HG02970 (cell line): ENCODE measurements around the gene FHL3.
"Not testable (repeated sequence)": the region's sequence is repeated elsewhere in the genome, so short reads cannot be mapped to it uniquely, and the experiment has no call there.

Source experiments
- ATAC-seq: cut with Tn5 transposase; IDR thresholded peaks from one replicate; pipeline ENCODE4 v1.9.1; 2021; ENCODE audit warnings: mild to moderate bottlenecking, moderate library complexity, moderate number of reproducible peaks; ENCODE audit not compliant: unreplicated experiment, low FRiP score

Gene FHL3

DNA sequence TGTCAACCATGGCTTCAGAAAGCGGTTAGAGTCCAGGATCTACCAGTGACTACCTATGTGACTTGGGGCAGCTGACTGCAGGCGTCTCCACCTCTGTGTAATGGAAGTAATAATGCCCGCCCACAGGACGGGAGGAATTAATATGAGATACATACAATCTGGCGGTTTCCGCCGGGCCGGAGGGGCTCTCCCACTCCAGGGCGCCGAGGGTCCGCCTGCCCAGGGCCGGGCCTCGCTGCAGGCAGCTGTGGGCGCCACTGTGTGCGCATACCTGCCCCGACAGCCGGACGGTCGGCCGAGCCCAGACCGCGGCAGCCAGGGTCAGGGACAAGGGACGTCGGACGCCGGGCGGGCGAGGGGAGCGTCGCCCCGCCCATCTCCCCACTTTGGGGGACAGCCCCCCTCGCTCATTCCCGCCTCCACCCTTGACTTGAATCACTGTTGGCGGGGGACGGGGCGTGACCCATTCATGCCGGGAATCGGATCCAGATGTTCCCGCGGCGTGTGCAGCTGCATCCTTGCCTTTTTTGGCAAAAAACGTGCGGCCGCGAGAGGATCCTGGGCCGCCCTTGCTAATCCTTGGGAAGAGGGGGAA, 9.5 kb downstream of the FHL3 start:
- no peak for ATAC-seq

DNA sequence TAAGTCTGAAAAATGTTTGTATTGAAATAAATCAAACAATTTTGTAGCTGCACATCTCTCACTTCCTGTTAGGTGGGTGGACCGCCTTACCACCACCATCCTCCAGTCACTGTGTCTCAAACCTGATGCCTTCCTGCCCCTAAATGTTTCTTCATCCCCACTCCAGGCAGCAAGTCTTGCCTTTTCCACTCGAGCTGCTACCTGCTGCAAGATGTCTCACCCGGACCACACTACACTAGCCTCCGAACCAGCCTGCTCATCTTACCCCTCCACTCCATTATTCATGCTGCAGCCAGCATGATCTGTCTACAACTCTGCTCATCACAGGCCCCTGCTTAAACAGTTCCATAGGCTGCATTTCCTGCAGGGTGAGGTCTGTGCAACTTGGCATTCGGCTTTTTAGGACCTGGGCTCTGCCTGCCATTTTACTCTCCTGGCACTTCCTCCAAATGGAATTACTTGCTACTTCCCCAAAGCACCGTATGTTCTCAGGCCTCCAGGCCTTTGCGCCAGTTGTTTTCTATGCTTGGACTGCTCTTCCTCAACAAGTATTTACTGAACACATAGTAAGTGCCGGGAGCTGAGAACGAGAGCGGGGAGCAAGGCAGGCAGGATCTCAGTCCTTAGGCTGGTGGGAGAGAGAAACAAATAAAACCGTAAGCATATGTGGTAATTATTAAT, 10.3 kb downstream of the FHL3 start:
- ATAC-seq: no peak

DNA sequence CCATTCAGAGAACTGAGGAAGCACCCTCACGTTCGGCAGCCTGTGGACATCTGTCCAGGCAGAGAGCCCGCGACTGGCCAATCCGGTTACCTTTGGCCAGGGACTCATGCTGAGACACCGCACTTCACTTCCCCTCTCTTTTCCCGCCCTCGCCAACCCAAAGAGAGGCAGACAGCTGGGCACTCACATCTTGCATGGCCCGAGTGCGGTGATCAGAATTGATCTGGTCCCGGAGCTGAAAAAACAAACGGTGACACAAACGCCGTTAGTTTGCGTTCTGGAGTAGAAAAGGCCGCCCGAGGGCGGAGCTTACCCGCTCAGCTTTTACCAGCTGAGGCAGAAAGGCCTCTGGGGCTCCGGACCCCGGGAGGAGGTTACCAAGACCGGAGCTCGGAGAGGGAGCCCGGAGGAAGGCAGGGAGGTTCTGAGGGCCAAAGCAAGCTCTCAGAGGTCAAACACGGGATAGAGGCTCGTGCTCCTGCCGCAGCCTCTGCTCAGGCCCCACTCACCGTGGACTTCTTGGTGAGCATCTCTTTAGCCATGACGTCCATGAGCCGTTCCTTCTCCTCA, 15.9 kb downstream of the FHL3 start:
- ATAC-seq: peak; percentile 25

DNA sequence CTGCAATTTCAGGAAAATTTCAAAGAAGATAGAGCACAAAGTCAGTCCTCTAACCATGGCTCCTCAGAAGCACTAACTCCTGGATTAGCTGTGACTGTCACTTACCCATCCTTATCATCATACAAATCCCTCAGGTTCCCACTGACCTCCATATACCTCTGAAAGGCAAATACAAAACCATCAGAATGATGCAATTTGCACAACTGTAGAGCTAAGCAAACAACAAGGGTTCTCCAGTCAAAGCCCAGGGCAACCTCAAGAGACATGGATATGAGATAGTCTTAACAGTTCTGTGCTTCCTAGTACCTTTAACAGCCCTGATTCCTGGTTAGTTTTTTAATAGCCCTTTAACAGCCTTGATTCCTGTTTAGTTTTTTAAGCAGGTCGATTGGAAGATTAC, 17.6 kb downstream of the FHL3 start:
- ATAC-seq: no peak

DNA sequence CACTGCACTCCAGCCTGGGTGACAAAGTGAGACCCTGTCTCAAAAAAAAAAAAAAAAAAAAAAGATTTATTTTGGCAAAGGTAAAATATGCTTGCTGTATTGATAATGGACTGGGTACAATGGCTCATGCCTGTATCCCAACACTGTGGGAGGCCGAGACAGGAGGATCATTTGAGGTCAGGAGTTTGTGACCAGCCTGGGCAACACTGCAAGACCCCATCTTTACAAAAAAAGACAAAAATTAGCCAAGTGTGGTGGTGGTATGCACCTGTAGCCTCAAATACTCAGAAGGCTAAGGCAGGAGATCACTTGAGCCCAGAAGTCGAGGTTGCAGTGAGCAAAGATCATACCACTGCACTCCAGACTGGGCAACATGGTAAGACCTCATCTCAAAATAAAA, 21.8 kb downstream of the FHL3 start:
- no peak for ATAC-seq

DNA sequence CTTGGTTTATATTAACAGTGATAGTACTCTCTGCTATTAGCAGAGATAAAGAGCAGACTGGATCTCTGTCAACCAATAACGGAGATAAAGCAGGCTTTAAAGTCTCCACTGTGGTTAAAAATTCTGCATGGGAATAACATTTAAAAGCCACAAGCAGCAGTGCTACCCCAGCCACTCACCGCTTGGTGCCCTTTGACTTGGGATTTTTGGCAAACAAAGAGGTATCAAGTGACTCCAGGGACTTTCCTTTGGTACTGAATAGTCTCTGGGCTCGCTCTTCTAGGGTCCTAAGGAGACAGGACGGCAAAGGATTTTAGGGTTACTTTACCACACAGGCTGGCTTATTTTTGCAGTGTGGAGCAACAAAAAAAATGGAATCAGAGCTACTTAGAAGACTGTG, 26.8 kb downstream of the FHL3 start:
- ATAC-seq: no peak

DNA sequence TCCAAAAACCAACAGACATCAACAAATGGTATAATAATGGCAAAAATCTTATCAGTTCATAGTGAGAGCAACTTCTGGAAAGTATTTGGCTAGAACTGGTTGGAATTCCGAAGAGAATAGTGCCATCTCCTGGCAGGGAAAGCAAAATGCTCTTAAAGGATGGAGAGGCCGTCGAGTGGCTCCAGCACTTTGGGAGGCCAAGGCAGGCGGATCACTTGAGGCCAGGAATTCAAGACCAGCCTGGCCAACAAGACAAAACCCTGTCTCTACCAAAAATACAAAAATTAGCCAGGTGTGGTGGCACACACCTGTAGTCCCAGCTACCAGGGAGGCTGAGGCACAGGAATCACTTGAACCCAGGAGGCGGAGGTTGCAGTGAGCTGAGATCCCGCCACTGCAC, 30.2 kb downstream of the FHL3 start:
- ATAC-seq: not testable (repeated sequence)

DNA sequence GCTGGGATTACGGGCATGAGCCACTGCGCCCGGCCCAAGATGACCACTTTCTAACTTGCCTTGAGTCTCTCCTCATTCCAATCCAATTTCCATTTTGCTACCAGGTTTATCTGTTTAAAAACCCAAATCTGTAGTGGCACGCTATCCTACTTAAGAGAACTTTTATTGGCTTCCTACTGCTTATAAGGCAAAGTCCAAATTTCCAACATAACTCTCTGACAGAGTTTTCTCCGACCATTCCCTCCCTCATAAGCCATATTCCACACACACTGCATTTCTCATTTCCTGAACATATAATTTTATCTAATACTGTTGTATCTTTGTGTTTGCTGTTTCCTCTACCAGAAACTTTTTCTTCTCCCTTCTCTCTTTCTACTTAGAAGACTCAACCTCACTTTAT, 30.7 kb downstream of the FHL3 start:
- no peak for ATAC-seq

DNA sequence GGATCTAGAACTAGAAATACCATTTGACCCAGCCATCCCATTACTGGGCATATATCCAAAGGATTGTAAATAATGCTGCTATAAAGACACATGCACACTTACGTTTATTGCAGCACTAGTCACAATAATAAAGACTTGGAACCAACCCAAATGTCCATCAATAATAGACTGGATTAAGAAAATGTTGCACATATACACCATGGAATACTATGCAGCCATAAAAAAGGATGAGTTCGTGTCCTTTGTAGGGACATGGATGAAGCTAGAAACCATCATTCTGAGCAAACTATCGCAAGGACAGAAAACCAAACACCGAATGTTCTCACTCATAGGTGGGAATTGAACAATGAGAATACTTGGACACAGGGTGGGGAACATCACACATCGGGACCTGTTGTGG, 31.6 kb downstream of the FHL3 start:
- not testable (repeated sequence) for ATAC-seq

DNA sequence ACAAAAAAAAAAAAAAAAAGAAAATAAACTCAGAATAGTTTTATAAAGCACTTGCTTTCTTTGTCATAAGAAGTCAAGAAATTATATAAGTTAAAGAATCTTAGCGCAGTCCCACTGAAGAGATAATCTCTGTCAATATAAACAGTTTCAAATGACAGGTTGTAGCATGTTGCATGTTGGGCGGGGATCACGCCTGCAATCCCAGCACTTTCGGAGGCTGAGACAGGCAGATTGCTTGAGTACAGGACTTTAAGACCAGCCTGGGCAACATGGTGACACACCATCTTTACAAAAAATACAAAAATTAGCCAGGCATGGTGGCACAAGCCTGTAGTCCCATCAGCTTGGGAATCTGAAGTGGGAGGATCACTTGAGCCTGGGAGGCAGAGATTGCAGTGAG, 40.0 kb downstream of the FHL3 start:
- ATAC-seq: no peak

DNA sequence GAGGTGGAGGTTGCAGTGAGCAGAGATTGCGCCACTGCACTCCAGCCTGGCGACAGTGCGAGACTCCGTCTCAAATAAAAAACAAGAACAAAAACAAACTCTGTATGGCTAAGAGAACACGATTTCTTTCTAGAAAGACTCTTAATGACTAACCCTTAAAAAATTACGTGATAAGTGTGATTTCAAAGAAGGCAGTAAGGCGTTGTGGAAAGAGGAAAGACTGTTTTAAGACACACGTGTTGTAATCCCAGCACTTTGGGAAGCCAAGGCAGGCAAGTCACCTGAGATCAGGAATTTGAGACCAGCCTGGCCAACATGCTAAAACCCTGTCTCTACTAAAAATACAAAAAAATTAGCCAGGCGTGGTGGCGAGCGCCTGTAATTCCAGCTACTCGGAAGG, 41.2 kb downstream of the FHL3 start:
- not testable (repeated sequence) for ATAC-seq

DNA sequence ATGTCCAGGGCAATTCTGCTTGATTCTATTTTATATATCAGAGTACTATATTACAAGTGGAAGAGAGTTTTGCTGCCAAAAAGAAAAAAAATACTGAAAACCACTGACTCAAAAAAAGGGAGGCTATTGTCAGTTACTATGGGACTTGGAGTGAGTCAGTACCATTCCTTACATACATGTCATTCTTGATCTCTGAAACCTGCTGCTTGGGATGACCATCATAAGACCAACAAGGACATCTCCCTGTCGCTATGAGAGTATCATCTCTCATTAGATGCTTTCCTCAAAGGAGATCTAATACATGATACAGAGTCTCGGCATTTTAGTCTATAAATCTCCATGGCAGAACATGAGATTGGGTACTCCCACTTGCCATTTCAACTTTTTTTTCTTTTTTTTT, 46.6 kb downstream of the FHL3 start:
- no peak for ATAC-seq

DNA sequence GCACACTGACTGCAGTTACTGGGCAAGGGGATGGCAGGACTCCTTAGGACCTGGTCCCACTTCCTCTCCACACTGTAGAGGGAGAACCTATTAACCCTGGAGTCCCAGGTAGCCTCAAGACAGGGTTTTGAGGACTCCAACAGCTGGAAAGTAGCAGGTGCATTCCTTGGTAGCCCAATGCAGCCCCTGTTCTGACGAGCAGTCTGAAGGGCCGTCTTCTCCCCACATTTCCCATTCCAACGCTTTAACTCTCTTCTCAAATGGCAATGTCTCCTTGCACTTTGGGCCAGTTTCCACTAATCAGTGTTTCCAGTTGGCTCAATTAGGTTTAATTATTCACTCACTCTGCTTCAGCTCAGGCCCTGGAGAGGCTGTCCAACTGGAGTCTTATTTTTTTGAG, 49.6 kb downstream of the FHL3 start:
- no peak for ATAC-seq

DNA sequence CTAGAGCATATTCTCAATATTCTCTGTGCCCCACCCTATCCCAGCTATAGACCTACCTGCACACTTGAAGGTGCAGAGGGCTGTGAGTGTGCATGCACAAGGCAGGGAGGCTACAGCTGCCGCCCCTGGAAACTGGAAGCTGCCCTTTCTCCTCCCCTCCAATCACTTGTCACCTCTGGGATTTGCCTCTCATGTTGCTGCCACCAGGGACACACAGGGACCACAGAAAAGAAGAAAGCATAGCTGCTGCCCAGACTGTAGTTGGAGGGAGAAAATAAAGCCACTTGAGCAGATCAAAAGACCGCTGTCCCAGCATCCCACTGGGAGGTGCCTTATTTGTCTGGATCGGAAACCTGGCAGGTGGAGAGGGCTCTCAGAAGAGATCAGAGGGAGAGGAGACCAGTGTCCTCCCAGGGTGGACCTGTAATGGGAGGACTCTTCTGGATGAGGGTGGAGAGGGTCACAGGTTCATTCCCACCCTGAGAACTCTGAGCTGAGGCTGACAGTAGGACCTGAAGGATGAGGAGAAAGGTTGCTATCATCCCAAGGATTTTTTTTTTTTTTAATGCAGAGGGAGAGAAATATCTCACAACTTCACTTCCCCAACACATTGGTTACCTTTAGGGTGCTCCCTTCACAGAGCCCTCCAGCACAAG, 50.9 kb downstream of the FHL3 start:
- ATAC-seq: no peak

DNA sequence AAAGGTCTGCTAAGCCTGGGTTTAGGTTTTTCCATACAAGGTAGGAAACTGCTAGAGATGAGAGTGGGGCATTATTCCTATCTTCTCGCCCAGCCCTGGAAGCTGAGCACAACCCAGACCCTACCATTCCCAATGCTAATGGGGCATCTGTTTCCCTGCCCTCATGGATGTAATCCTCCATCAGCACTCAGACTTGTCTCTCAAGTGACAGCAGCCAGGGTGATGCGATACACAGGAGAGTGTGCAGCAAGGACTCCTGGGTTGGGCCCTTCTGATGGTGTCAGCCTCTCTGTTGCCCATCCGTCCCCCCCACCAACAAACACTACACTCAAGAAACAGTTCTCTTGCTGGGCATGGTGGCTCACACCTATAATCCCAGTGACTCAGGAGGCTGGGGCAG, 52.6 kb downstream of the FHL3 start:
- no peak for ATAC-seq

DNA sequence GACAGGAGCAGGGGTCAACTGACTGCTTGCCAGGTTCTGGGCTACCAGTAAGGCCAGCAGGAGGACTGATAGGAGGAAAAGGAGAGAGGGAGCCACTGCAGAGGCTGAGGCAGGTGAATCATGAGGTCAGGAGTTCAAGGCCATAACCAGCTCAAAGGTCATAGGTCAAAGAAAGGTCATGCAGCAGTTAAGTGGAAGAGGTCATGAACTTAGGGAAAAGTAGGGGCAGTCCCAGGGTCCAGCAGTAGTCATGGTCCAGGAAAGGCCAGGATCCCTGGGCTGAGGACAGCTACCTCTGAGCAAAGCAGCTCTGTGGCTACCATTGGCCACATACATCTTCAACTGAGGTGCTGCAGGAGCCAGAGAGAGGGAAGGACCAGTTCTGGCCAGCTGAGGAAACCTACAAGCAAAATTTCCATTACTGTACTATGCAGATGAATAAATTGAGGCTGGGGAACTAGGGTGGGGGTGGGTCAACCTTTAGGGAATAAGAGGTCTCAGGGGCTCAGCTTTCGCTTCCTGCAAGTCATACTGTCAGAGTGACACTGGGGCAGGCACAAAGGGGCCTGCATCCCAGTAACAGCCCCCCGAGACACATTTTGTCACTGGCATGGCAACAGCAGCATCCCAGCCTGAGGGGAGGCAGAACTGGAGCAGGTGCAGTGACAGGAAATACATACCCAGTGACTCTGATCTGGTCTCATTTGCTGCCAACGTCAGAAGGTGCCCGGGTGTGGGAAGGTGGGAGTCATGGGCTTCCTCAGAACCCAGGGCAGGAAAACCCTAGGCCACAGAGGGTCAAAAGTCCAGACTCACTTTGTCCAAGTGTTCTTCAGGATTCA, 53.3 kb downstream of the FHL3 start:
- no peak for ATAC-seq

DNA sequence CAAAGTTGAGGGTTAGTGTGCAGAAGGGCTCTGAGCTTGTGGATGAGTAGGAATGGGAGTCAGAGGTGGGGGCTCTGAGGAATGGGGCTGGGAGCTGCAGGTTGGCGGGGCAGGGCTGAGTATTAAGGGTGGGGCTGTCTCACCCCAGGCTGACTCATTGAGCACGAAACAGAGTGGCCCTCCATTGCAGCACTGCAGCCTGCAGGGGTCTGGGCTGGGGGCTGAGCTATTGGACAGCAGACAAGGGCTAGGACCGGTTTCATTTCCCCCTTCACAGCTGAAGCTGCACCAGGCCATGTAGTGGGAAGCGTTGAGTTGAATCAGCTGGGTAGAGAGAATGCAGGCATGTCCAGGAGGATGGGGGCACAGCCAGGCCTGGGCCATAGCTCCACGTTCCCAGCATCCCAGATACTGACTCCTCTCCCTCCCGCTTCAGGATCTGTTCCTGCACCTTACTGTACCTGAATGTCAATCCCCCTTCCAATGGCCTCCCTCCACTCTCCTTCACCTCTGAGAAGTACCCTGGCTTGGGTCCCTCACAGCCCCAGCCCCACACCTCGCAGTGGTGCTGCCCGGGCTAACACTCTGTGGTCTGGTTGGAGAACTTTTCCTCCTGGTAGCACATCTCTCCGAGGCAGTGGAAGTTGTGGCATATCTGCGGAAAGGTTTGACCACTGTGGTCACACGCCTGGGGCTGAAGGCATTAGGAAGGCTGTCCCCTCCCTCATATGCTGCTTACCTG, 54.1 kb downstream of the FHL3 start:
- no peak for ATAC-seq

DNA sequence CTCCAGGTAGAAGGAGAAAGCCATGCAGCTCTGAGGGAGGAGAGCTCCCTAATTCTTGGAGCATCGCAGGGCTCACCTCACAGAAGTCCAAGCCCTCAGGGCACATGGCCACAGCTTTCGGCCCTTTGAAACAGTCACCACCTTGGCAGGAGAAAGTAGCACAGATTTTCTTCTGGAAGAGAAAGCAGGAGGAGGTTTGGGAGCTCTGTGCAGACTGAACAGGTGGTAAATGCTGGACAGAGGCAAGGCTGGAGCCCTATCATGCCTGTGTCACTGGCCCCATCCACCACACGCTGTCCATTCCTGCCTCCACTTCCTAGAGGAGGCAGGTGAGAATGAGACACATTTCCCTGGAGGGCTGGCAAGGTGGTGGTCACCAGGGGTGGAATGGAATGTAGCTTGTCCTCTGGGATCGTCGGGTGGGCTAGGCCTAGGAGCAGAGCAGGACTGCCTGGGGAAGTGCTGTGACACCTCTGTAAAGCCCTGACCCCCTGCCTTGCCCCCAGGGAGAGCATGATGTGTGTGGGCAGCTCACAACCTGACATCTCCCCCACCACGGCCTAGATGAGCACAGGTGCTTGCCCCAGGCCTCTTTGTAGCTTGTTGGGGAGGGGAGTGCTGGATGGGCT, 55.7 kb downstream of the FHL3 start:
- ATAC-seq: no peak

DNA sequence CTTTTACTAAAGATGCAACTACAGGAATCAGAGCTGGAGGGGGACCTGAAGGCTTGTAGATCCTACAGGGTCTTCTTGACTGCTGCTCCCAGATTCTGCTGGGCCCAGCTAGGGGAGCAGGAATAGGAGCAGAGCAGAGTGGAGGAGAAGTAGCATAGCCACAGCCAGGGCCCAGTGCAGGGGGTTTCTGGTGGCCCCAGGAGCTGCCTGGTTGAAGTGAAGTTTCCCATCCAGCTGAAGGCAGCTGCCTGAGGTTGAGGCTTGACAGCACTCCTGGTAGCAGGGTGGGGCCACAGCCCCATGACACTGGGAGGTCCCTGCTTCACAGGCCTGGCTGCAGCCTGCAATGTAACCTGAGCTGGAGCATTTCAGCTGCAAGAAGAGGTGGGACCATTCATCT, 56.5 kb downstream of the FHL3 start:
- no peak for ATAC-seq

DNA sequence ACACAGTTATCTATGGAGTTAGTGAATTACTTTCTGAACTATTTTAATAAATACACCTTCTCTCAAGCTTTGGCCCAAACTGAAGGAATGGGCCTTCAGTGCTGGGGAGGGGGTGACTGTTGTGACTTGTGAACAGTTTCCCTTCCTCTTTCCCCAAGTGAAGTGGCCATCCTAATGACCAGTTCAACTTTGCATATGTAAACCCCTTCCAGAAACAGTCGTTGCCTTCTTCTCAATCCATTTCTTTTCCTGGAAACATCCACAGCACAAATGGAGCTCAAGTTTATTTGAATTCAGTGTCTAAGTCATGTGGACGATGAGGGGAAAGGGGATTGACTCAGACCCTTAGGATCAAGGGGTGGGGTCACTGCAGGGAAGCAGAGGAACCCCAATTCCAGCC, 57.1 kb downstream of the FHL3 start:
- ATAC-seq: no peak
